ENCODE data around the gene LRFN2. TPM values are rescaled to one million over a fixed set of nuclear protein-coding genes. Genes with fewer than 3 reads are reported as not detected.

The LRFN2 gene
- polyA plus RNA-seq, 1 donor from 2014 or later = 14.8 TPM

DNA sequence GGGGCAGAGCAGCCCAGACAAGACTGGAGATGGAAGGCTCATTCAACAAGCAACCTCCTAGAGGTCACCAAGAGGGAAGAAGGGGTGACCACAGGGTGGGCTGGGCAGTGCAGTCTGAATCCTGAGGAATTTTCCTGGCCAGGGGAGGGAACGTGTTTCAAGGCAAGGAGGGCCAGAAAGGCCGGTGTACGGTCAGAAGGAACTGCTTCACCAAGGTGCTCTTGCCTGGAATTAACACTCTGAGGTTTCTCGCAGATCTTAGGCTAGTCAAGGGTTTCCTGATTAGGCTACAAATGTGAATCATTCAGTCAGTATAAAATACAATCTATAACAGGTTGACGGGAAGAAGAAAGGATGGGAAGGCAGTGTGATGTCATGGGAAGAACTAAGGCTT, 199.3 kb downstream of the LRFN2 start:
- H3K27me3 ChIP-seq (ENCODE audit: insufficient read depth, low read depth, low read length) = no peaks in the 10 kb centered on the region
- no peaks in the 10 kb centered on the region for H4K20me1 ChIP-seq (ENCODE audit: insufficient read depth)
- H3K9me3 ChIP-seq (ENCODE audit: low read length) = no peaks in the 10 kb centered on the region
- no peak overlapping the region for H3K4me2 ChIP-seq (ENCODE audit: low read length)
- H3K27ac ChIP-seq (ENCODE audit: low read length) = no peak overlapping the region
- H2AFZ ChIP-seq (ENCODE audit: low read depth, low read length) = no peak overlapping the region
- TF ChIP-seq SMC3 (conservative IDR thresholded peaks at IDR 0.05; ENCODE audit: poor library complexity) (no peak), TAF1 (IDR thresholded peaks at IDR 0.05; ENCODE audit: low read depth) (no peak), RAD21 (conservative IDR thresholded peaks at IDR 0.05) (no peak), EP300 (conservative IDR thresholded peaks at IDR 0.05; ENCODE audit: poor library complexity, severe bottlenecking) (no peak), MXI1 (conservative IDR thresholded peaks at IDR 0.05; ENCODE audit: poor library complexity, severe bottlenecking) (no peak), POLR2AphosphoS5 (IDR thresholded peaks at IDR 0.05) (no peak), REST (IDR thresholded peaks at IDR 0.05; ENCODE audit: borderline replicate concordance) (no peak), EZH2 (IDR thresholded peaks at IDR 0.05; ENCODE audit: borderline replicate concordance, insufficient read depth, low read length, poor library complexity, severe bottlenecking) (no peak)
- H3K9me2 ChIP-seq (ENCODE audit: insufficient read depth, low read length) = no peaks in the 10 kb centered on the region
- no peak overlapping the region for H3K4me3 ChIP-seq (ENCODE audit: low read length)
- no peaks in the 10 kb centered on the region for H3F3A ChIP-seq (ENCODE audit: insufficient read depth, low read length, poor library complexity, severe bottlenecking)
- no peaks in the 10 kb centered on the region for H3K79me2 ChIP-seq (replicated peaks; ENCODE audit: insufficient read depth, low read length)
- no peak overlapping the region for H3K9ac ChIP-seq (ENCODE audit: low read length)
- H3K36me3 ChIP-seq (ENCODE audit: insufficient read depth, low read length) = no peaks in the 10 kb centered on the region

DNA sequence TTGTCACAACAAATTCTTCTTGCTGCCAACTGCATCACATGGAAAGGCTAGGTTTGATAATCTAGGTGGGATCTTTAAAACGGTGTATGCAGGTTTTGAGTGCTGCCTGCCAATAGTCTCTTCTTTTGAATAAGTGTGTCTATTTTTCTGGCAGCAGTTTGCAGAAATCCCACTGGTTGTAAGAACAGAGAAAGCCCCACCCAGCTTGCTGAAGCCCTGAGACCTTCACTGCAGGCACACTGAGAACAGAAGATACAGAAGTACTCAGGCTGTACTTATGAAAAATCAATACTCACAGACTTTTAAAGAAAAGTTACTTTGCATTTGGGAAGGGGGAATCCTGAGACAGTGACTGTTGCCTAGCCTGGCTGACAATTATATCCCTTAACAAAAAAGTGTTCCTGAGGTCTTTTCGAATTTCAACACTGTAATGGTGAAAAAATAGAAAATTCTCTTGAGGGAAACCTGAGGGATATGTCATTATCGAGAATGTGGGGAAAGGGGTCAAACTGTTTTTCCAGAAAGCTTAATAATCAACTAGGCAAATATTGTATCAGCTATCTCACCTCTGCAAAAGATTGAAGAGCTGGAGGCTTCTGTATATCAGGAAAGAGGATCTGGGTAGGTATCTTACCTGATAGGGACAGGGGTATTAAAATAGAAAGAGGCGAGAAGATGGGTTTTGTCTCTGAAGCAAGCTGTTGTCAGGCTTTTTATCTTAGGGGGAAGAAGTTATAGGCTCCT, 199.9 kb downstream of the LRFN2 start:
- Histone ChIP-seq H3K36me3 (ENCODE audit: insufficient read depth, low read length) (no peaks in the 10 kb centered on the region), H3K4me2 (ENCODE audit: low read length) (no peak overlapping the region), H2AFZ (ENCODE audit: low read depth, low read length) (no peak overlapping the region), H3K9me2 (ENCODE audit: insufficient read depth, low read length) (no peaks in the 10 kb centered on the region), H3K27ac (ENCODE audit: low read length) (no peak overlapping the region), H3K4me3 (ENCODE audit: low read length) (no peak overlapping the region), H3K79me2 (replicated peaks; ENCODE audit: insufficient read depth, low read length) (no peaks in the 10 kb centered on the region), H3F3A (ENCODE audit: insufficient read depth, low read length, poor library complexity, severe bottlenecking) (no peaks in the 10 kb centered on the region), H3K9ac (ENCODE audit: low read length) (no peak overlapping the region), H3K27me3 (ENCODE audit: insufficient read depth, low read depth, low read length) (no peaks in the 10 kb centered on the region), H4K20me1 (ENCODE audit: insufficient read depth) (no peaks in the 10 kb centered on the region), H3K9me3 (ENCODE audit: low read length) (no peaks in the 10 kb centered on the region)
- TF ChIP-seq EP300 (conservative IDR thresholded peaks at IDR 0.05; ENCODE audit: poor library complexity, severe bottlenecking) (no peak), MXI1 (conservative IDR thresholded peaks at IDR 0.05; ENCODE audit: poor library complexity, severe bottlenecking) (no peak), TAF1 (IDR thresholded peaks at IDR 0.05; ENCODE audit: low read depth) (no peak), REST (IDR thresholded peaks at IDR 0.05; ENCODE audit: borderline replicate concordance) (no peak), RAD21 (conservative IDR thresholded peaks at IDR 0.05) (no peak), SMC3 (conservative IDR thresholded peaks at IDR 0.05; ENCODE audit: poor library complexity) (no peak), EZH2 (IDR thresholded peaks at IDR 0.05; ENCODE audit: borderline replicate concordance, insufficient read depth, low read length, poor library complexity, severe bottlenecking) (no peak), POLR2AphosphoS5 (IDR thresholded peaks at IDR 0.05) (no peak), CTCF (IDR thresholded peaks at IDR 0.05; ENCODE audit: poor library complexity, severe bottlenecking) (no peak)

Data from neural cell (in vitro differentiated cells).